Measurements from ENCODE around the gene PRKG1. TPM values are rescaled to one million over a fixed set of nuclear protein-coding genes. Genes with fewer than 3 reads are reported as not detected.
A peak's percentile ranks its signal among the peaks of the same experiment; 100 is the strongest.

PRKG1 gene
- total and polyA plus RNA-seq, 12 donors: 3.8 to 48.1 (median 29.9) TPM

DNA sequence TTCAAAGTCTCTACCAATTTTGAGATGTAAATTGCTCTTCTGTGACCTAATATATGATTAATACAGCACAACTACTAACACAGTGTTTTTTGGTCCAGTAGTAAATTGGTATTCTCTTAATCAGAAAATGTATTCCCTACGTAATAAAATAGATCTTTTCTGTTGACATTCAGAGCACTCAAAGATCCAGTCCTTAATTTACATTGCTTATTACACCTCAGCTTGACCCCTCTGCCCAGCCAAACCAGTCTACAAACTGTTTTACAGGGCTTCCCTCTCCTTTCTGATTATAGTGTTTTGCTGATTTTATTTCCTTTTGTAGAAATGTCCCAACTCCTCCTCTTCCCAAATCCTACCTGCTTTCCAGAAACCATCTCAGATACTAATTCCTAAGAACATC is 293.4 kb downstream of the PRKG1 start:
- DNase-seq (no peak), ATAC-seq (peak in 1 of 8 donors; percentile 7)
- Histone ChIP-seq H3K4me3 (peak overlapping the region in 1 of 10 donors; percentile 8), H3K27me3 (no peaks in the 10 kb centered on the region), H3K27ac (peak overlapping the region in 7 of 10 donors; percentile 10 to 67 (median 26)), H3K4me1 (peaks cover 2 to 38% (median 11%) of the 10 kb centered on the region in 9 donors), H3K9me3 (no peaks in the 10 kb centered on the region), H3K36me3 (no peaks in the 10 kb centered on the region)
- no peak for TF ChIP-seq CTCF (IDR thresholded peaks at IDR 0.05)
- intact Hi-C loops (cut with DNase I): no loop called here
- 85 to 96% methylated on average over 1 of the region's 1 CpG for WGBS, 2 donors

DNA sequence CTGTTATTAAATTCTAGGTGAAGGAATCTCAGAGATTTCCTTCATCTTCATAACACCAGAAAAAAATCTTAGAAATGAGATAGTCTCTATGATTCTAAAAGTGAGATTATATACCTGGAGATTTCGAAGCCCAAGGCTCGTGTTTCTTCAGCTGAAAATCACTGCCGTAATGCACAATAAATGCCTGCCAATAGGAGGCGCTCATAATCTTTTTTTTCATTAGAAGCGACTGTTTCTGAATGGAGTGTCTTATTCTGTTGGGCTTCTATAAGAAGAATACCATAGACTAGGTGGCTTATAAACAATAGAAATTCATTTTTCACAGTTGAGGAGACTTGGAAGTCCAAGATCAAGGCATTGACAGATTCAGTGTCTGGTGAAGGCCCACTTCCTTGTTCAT is 294.7 kb downstream of the PRKG1 start:
- ATAC-seq: no peak
- DNase-seq: no peak
- H3K36me3 ChIP-seq: no peaks in the 10 kb centered on the region
- TF ChIP-seq CTCF (IDR thresholded peaks at IDR 0.05): no peak
- intact Hi-C loops (cut with DNase I): no loop called here
- WGBS, 2 donors: 84 to 89% methylated on average over 5 of the region's 5 CpGs
- no peak overlapping the region for H3K4me3 ChIP-seq
- no peaks in the 10 kb centered on the region for H3K9me3 ChIP-seq
- H3K4me1 ChIP-seq: peaks cover 2 to 38% (median 11%) of the 10 kb centered on the region in 9 donors
- H3K27me3 ChIP-seq: no peaks in the 10 kb centered on the region
- H3K27ac ChIP-seq: no peak overlapping the region

- TF ChIP-seq CTCF (IDR thresholded peaks at IDR 0.05): no peak
- intact Hi-C loops (cut with DNase I): no loop called here
- Histone ChIP-seq H3K27ac (no peak overlapping the region), H3K36me3 (no peaks in the 10 kb centered on the region), H3K4me1 (peaks cover 0 to 29% (median 7%) of the 10 kb centered on the region in 9 donors), H3K9me3 (no peaks in the 10 kb centered on the region), H3K4me3 (no peak overlapping the region), H3K27me3 (no peaks in the 10 kb centered on the region)
- ATAC-seq: peak in 2 of 8 donors; percentile 51 to 84
- 84 to 91% methylated on average over 2 of the region's 2 CpGs for WGBS, 2 donors
- no peak for DNase-seq
These were observed 295.6 kb downstream of the PRKG1 start for GRCh38 chr10:51369903-51370302.

- ATAC-seq (peak in 1 of 8 donors; percentile 75), DNase-seq (no peak)
- H3K4me3 ChIP-seq: no peak overlapping the region
- no peaks in the 10 kb centered on the region for H3K36me3 ChIP-seq
- H3K4me1 ChIP-seq: peaks cover 0 to 19% (median 2%) of the 10 kb centered on the region in 9 donors
- H3K27ac ChIP-seq: no peak overlapping the region
- no peaks in the 10 kb centered on the region for H3K9me3 ChIP-seq
- H3K27me3 ChIP-seq: no peaks in the 10 kb centered on the region
- TF ChIP-seq CTCF (IDR thresholded peaks at IDR 0.05): no peak
- 51 to 56% methylated on average over 2 of the region's 2 CpGs for WGBS, 2 donors
- intact Hi-C loops (cut with DNase I): no loop called here
These were observed 297.5 kb downstream of the PRKG1 start for GRCh38 chr10:51371743-51372142.
